HG02943 (cell line): ENCODE measurements around the gene CCDC86.

ENCODE experiments used
- ATAC-seq: cut with Tn5 transposase; IDR thresholded peaks from one replicate; pipeline ENCODE4 v1.9.1; 2021; ENCODE audit warnings: mild to moderate bottlenecking, low read depth, moderate library complexity; ENCODE audit not compliant: unreplicated experiment

The CCDC86 gene

DNA sequence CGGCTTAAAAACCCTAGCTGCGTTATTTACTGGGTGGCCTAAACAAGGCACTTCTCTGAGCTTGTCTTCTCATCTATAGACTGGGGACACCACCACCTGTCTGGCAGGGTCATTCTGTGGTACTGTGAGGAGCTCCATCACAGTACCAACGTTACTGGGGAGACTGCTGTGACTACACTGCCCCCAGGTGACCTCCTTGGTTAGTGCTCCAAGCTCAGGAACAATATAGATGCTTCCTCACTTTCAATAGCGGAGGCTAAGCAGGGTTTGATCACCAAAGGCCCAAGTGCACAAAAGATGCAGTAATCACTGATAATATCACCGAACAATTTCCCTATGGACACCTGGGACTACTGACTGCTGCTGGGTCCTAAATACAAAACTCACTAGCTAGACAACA is 45.6 kb downstream of the CCDC86 start:
- ATAC-seq, result no peak

DNA sequence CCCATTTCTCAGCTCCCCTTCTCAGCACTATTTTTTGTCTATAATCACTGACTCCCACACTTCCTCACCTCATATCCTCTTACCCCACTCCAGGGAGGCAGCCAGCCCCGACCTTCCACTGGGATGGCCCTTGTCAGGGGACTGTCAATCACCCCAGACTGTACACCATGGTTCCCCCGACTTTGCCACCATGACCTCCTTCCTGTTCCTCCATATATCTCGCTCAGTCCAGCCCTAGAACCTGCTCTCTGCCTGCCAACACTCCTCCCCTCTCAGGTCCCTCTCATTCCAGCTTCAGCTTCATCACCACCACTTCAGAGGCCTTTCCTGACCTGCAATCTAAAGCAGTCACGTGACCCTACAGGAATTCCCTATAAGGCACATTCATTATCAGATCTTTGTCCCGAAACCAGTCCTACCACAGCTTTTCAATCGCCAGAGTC is 48.0 kb downstream of the CCDC86 start:
- ATAC-seq, result no peak

DNA sequence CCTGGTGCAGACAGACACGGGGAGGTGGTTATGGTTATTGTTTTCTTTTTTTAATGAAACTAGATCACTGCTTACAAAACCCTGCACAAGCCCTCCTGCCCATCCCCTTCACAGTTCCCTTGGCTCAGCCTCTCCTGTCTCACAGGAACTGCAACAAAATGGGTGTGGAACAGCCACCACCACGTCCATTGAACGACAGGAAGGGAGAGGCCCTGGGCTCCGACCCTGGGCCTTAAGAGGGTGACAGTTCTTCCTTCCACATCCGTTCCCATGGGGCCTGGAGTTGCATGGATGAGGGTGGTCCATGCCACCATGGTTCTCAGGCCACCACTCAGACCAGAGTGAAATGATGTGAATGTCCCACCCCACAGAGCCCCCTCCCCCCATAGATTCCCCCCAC is 48.8 kb downstream of the CCDC86 start:
- no peak for ATAC-seq

DNA sequence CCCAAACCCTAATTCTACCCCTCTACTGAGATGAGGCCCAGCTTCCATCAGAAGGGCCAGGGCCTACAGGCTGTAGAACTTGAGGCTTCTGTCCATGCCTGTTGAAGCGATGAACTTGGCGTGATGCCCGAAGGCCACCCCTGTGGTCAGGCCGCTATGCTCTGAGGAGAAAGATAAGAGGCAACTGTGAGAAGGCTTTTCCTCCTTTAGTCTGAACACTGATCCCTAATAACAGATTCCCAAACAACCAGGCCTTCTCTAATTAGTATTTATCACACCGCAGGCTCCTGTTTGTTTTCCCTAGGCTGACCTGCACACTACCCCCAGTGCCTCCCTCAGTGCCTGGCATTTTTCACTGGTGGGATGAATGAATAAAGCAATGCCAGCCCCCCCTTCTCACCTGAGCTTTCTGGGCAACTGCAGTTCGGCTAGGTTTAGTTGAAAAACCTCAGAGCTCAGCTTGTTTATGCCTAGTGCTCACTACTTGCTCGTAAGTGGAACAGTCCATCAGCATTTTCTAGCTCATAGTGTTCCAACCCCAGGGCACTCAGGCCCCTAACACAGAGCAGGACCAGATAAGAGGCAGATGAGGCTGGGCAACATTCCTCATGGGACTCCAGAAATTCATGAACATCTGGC is 49.3 kb downstream of the CCDC86 start:
- ATAC-seq, result no peak

DNA sequence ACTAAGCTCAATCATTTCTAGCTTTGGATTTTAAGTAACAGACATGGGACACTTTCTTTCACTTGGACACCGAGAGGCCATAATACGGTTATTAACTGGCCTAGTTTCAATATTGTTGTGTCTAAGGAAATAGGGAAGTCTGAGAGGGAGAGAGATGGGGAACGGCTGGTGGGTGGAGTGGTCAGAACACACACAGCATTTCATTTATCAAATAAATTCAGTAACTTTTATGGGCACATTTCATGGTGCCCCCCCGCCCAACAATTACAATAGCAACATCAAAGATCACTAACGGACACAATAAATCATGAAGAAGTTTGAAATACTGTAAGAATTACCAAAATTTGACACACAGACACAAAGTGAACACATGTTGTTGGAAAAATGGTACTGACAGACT is 53.8 kb downstream of the CCDC86 start:
- ATAC-seq, result no peak

DNA sequence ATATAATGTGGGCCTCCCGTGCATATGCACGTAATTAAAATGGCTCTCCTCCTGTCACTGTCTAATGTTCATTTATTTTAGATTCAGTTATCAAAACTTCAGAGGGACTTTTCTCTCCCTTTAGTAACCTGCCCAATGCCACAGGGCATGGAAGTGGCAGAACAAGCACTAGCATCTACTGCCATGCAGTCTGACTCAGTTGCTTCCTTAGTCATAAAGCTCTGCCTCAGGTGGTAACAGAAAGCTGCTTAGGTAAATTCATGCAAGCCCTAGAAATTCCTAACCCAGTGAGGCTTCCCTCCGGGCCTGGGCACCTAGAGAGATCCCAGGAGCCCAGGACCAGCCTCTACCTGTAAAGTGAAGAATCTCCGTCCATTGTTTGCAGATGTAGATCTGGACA is 55.6 kb downstream of the CCDC86 start:
- no peak for ATAC-seq

DNA sequence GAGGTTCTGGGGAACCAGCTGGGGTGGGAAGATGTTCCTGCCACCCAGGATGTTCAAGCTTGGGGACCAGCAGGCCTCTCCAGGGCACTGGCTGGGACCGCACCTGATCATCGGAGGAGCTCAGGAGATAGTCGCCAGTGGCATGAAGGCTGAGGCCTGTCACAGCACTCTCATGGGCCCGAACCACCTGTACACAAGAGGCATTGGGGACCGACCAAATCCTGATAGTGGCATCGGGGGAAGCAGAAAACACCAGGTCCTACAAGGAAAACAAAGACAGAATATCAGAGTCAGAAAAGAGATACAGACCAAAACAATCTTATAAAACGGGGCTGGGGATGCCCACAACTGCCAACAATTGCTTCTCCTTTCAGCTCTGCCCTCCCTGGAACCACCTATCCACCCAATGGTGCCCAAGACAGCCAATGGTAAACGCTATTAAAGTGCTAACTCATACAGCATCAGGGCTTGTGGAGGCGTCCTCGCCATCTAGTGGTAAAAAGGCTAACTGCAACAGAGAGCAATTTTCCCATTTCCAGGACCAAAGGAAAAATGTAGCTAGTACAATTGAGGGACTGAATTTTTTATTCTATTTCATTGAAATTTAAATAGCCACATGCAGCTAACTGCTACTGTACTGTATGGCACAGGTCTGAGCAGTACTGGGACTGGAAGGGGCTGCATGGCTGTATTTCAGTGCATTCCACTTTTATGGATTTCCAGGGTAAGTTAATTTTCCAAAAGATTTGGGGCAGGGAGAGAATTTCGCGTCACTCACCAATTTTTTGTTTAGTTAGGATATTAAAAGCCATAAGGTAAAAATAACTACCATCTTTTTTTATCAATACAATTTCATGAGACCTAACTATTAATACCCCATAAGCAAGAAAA is 57.4 kb downstream of the CCDC86 start:
- no peak for ATAC-seq

DNA sequence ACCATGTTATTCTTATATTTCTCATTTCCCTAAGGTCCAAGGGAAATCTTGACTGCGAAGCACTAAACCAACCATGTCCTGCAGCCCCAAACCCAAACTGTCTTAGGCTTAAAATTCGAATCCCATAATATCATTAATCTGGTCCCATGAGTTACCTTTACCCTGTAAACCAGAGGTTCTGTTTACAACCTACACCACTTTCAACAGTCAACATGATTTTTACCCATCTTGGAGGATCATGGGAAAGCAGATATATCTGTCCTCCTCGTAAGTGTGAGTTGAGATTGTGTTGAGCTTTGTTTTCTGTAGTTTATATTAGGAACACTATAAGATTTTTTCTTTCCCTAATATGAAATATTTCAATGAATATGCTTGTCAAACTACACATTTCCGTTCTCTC is 58.1 kb downstream of the CCDC86 start:
- no peak for ATAC-seq
